ENCODE measurements around the gene CNNM1.

The CNNM1 gene

DNA sequence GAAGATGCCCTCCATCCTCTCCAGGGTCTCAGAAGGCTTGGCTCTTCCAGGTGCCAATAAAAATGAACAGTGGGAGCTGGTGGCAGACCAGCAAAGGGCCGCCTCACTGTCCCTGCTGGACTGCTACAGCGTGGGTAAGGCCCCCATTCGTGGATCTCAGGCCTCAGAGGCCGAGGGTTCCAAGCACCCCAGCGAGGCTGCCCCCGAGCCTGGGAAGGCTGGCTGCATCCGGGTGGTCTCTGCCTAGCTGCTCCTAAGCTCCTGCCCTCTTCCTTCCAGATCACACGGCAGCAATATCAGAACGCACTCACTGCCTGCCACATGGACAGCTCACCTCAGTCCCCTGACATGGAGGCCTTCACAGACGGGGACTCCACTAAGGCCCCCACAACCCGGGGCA, 58.4 kb downstream of the CNNM1 start:
- in situ Hi-C loops (cut with HindIII; ENCODE audit: low sequenced_read_pairs) = no loop called here
- H3K4me3 ChIP-seq (ENCODE audit: low read depth, low read length) = no peak overlapping the region
- DNase-seq (ENCODE audit: low read depth) = no peak
- TF ChIP-seq, protein P1, sequence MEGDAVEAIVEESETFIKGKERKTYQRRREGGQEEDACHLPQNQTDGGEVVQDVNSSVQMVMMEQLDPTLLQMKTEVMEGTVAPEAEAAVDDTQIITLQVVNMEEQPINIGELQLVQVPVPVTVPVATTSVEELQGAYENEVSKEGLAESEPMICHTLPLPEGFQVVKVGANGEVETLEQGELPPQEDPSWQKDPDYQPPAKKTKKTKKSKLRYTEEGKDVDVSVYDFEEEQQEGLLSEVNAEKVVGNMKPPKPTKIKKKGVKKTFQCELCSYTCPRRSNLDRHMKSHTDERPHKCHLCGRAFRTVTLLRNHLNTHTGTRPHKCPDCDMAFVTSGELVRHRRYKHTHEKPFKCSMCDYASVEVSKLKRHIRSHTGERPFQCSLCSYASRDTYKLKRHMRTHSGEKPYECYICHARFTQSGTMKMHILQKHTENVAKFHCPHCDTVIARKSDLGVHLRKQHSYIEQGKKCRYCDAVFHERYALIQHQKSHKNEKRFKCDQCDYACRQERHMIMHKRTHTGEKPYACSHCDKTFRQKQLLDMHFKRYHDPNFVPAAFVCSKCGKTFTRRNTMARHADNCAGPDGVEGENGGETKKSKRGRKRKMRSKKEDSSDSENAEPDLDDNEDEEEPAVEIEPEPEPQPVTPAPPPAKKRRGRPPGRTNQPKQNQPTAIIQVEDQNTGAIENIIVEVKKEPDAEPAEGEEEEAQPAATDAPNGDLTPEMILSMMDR (IDR thresholded peaks at IDR 0.05; ENCODE audit: low read depth, low read length, missing control alignments) = no peak

DNA sequence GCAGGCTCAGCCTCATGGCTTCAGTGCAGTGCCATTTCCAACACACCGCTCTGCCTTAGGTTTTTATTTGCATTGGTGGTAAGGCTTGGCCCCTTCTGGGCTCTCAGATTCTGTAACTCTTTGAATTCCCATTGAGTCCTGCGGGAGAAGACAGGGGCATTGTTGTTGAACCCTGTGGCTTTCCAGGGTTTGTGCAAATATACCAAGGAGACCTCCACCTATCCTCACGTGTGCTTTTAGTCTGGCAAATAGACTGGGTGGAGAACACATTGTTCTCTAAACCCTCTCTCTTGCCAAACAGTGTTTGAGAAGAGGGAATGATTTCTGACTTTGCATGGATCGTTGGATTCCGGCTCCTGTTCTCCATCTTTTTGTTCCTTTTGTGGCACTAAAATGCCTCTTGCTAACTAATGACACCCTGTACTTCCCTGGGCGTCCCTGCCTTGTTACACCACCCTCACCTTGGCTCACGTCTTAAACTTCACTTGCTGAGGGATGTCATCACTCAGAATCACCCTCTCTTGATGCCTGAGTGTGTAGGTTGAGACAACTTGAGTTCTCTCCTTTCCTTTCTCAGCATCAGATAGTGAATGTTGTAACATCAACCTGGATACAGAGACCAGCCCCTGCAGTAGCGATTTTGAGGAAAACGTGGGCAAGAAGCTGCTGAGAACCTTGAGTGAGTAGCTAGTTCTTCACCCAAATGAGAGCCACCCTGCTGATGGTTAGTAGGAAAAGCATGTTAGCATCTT, 60.7 kb downstream of the CNNM1 start:
- TF ChIP-seq, protein P1 (IDR thresholded peaks at IDR 0.05; ENCODE audit: low read depth, low read length, missing control alignments) = no peak
- DNase-seq (ENCODE audit: low read depth) = no peak
- in situ Hi-C loops (cut with HindIII; ENCODE audit: low sequenced_read_pairs) = no loop called here
- no peak overlapping the region for H3K4me3 ChIP-seq (ENCODE audit: low read depth, low read length)

DNA sequence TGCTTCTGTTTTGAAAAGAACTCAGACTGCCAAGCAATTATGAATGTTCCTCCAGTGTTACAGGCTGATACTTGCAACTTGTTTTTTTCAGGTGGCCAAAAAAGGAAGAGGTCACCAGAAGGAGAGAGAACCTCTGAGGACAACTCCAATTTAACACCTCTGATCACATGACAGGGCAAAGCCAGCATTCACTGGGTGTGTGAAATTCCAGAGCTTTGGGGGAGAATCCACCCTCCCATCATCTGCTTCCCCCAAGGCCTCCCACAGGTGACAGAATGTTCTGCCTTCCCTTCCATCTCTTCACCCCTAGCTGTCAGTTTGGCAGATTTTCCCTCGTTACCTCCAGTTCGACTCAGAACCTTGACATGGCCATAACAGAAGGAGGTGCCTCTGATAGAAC, 62.2 kb downstream of the CNNM1 start:
- DNase-seq (ENCODE audit: low read depth) = no peak
- no peak overlapping the region for H3K4me3 ChIP-seq (ENCODE audit: low read depth, low read length)
- in situ Hi-C loops (cut with HindIII; ENCODE audit: low sequenced_read_pairs) = no loop called here
- TF ChIP-seq, protein P1 (IDR thresholded peaks at IDR 0.05; ENCODE audit: low read depth, low read length, missing control alignments) = no peak

DNA sequence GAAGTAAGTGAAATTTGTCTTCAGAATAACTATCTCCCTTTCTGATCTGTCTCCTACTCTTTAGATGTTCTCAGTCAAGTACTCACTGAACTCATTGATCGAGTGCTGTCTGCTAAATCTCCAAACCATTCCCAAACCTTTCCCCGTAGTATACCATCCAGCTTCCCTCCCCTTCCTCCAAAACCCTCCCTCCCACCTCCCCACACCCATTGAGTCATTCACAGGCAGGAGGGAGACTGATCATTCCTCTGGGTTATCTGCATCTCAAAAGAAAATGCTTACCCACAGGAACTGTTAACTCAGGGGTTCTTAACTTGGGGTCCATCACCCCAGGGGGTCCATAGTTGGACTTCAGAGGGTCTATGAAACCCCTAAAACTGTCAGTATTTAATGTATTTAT, 63.9 kb downstream of the CNNM1 start:
- no peak for DNase-seq (ENCODE audit: low read depth)
- TF ChIP-seq, protein P1 (IDR thresholded peaks at IDR 0.05; ENCODE audit: low read depth, low read length, missing control alignments) = no peak

DNA sequence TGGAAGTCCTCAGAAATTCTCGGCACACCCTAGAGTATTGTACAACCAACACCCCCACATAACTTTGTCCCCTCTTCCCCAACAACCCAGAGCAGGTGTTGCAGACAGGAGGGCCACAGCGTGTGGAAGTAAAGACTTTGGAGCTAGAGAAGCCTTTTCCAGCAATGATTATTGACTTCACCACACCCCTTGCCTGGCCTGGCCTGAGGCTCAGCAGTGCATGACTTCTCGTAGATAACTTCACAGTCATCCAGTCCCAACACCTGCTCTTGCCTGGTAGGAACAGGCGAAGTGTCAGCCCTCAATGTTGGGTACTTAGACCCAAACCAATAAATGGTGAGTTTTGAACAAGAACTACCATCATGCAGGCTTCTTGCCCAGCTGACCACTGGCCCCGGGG, 64.5 kb downstream of the CNNM1 start:
- no peak overlapping the region for H3K4me3 ChIP-seq (ENCODE audit: low read depth, low read length)
- in situ Hi-C loops (cut with HindIII; ENCODE audit: low sequenced_read_pairs) = no loop called here
- TF ChIP-seq, protein P1 (IDR thresholded peaks at IDR 0.05; ENCODE audit: low read depth, low read length, missing control alignments) = no peak
- no peak for DNase-seq (ENCODE audit: low read depth)

More for the DNA sequence above, 63.9 kb downstream of the CNNM1 start:
- in situ Hi-C loops (cut with HindIII; ENCODE audit: low sequenced_read_pairs) = no loop called here
- no peak overlapping the region for H3K4me3 ChIP-seq (ENCODE audit: low read depth, low read length)

DNA sequence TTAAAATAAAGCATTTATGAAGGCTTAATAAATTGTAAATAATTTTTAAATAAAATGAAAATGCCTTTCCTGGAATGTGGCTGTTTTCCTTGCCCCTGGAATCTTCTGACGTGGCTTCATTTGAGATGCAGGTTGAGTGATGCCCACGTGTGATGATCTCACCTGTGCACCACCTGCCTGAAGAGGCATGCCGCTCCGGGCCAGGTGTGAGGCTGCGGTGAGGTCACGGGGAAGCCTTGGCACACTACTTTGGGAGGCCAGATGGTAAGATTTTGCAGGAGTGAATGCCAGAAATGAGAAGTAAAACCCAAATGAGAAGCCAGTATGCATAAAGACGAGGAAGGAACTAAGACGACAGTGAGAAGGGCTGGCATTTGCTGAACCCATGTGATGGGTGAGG, 65.1 kb downstream of the CNNM1 start:
- TF ChIP-seq, protein P1 (IDR thresholded peaks at IDR 0.05; ENCODE audit: low read depth, low read length, missing control alignments) = no peak
- in situ Hi-C loops (cut with HindIII; ENCODE audit: low sequenced_read_pairs) = no loop called here
- no peak for DNase-seq (ENCODE audit: low read depth)
- H3K4me3 ChIP-seq (ENCODE audit: low read depth, low read length) = no peak overlapping the region
